Tibial nerve (tissue), 3 donors: ENCODE data around the gene C1QTNF9B.

ENCODE experiments used
- EP300 ChIP-seq, 2 donors: sonication (generic); formaldehyde crosslinking; IDR thresholded peaks; one replicate each; pipeline ENCODE4 v1.6.1; 2017; ENCODE audit warnings: antibody characterized with exemption in 2 of 2, mild to moderate bottlenecking in 1 of 2
- POLR2A ChIP-seq, 2 donors: fragments of 450-650 bp; IDR thresholded peaks; one replicate each; pipeline ENCODE4 v1.6.1; 2017; ENCODE audit warnings: antibody characterized with exemption in 2 of 2, mild to moderate bottlenecking in 2 of 2, moderate library complexity in 2 of 2

DNA sequence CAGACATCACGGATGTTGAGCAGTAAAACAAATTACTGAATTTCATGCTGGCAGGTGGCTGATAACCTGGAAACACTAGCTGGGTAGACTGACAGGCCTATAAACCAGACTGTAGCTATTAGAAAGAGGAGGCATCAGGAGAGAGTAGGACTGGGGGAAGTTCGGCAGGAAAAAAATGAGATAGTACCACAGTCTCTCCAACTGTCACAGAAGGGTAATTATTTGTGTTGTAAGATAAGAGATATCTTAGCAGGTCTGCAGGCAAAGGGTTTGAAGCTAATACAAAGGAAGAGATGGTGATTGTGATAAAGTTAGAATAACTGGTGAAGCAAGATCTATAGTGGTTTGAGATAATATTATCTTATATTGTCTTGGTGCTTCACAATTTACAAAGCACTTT lies 49.8 kb downstream of the C1QTNF9B start:
- no peak for TF ChIP-seq POLR2A (IDR thresholded peaks at IDR 0.05)
- TF ChIP-seq EP300 (IDR thresholded peaks at IDR 0.05), result no peak
